Measurements from ENCODE around the gene ALG11.

GRCh38 chr13:51976890-51977289 lies 35.3 kb upstream of the ALG11 start:
- TF ChIP-seq CTCF (IDR thresholded peaks at IDR 0.05; ENCODE audit: insufficient read depth, low read depth, low read length) (no peak), EZH2 (IDR thresholded peaks at IDR 0.05; ENCODE audit: insufficient read depth, low read length) (no peak)
